ENCODE measurements around the gene TNS3. TPM values are rescaled to one million over a fixed set of nuclear protein-coding genes. Genes with fewer than 3 reads are reported as not detected.

TNS3 gene
- total RNA-seq, 1 experiment from 2014 or later: 9.5 TPM

DNA sequence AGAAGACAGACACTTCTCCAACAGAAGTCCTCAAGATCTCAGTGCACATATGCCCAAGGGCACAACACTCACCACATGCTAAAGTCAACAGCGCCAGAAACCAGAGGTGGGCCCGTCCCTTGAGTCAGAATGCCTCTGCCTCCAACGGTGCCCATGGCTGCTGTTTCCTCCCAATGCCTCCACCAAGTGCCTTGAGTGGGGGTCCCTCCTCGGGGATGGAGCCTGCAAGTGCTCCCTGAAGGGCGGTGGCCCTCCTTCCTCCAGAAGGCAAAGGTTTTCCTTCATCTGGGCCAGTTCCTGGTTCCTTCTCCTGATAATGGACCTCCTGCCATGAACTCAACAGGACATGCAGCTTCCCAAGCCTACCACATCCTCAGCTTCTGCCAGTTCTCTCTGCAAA, 58.5 kb downstream of the TNS3 start:
- no peak overlapping the region for H4K8ac ChIP-seq (replicated peaks; ENCODE audit: insufficient read length, low read depth, low read length)
- TF ChIP-seq, protein P1, sequence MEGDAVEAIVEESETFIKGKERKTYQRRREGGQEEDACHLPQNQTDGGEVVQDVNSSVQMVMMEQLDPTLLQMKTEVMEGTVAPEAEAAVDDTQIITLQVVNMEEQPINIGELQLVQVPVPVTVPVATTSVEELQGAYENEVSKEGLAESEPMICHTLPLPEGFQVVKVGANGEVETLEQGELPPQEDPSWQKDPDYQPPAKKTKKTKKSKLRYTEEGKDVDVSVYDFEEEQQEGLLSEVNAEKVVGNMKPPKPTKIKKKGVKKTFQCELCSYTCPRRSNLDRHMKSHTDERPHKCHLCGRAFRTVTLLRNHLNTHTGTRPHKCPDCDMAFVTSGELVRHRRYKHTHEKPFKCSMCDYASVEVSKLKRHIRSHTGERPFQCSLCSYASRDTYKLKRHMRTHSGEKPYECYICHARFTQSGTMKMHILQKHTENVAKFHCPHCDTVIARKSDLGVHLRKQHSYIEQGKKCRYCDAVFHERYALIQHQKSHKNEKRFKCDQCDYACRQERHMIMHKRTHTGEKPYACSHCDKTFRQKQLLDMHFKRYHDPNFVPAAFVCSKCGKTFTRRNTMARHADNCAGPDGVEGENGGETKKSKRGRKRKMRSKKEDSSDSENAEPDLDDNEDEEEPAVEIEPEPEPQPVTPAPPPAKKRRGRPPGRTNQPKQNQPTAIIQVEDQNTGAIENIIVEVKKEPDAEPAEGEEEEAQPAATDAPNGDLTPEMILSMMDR (conservative IDR thresholded peaks at IDR 0.05): no peak
- H3K27ac ChIP-seq (ENCODE audit: insufficient read length, low read depth, low read length): no peak overlapping the region
- H3K27me3 Mint-ChIP-seq (ENCODE audit: low read depth): peaks cover 2% of the 10 kb centered on the region
- H2BK5ac ChIP-seq (ENCODE audit: insufficient read length, low read length): no peak overlapping the region
- no peaks in the 10 kb centered on the region for H4K20me1 ChIP-seq (ENCODE audit: control insufficient read depth, insufficient read depth, insufficient read length)
- no peak overlapping the region for H2BK15ac ChIP-seq (ENCODE audit: low read depth, low read length)
- DNase-seq: no peak
- no peak overlapping the region for H3K9ac ChIP-seq (ENCODE audit: extremely low read depth, insufficient read length, low read length)
- no peak overlapping the region for H3K18ac ChIP-seq (ENCODE audit: insufficient read length, low read depth, low read length)
- no peak overlapping the region for H3K23ac ChIP-seq (ENCODE audit: insufficient read length, low read depth, low read length)
- no CpG with 5 or more reads among the region's 5 CpGs for WGBS (ENCODE audit: extremely low coverage, insufficient read length, low lambda C conversion rate)
- no peak overlapping the region; a peak in 1 of 7 replicates for H3K27ac Mint-ChIP-seq
- no peak overlapping the region for H2AK5ac ChIP-seq (ENCODE audit: insufficient read length, low read length)
- H3K79me2 ChIP-seq (ENCODE audit: insufficient read depth, low read length): no peaks in the 10 kb centered on the region
- H2BK120ac ChIP-seq (ENCODE audit: low read depth, low read length, poor library complexity, severe bottlenecking): no peak overlapping the region
- no peak overlapping the region for H4K91ac ChIP-seq (ENCODE audit: insufficient read length, low read depth, low read length)
- H3K9me3 ChIP-seq (ENCODE audit: control insufficient read depth, low read depth, low read length): no peaks in the 10 kb centered on the region
- H4K5ac ChIP-seq (ENCODE audit: insufficient read length, low read depth, low read length): no peak overlapping the region
- H2BK12ac ChIP-seq (ENCODE audit: insufficient read length, low read depth, low read length): no peak overlapping the region
- no peak overlapping the region; the same call in 1 of the 2 replicates for H3K14ac ChIP-seq (ENCODE audit: insufficient read depth, low read length)
- H3K4me3 Mint-ChIP-seq: no peak overlapping the region
- H3K4me1 ChIP-seq (ENCODE audit: insufficient read depth, low read length): peaks cover 6% of the 10 kb centered on the region; the same call in 1 of the 2 replicates
- no peak overlapping the region for H2AFZ ChIP-seq (ENCODE audit: low read length)
- H3K4me1 Mint-ChIP-seq: peaks cover 19 to 24% of the 10 kb centered on the region in 2 experiments
- H3K36me3 Mint-ChIP-seq (ENCODE audit: insufficient read depth in 1 of 3, low read depth in 3 of 3): peaks cover 5 to 22% (median 15%) of the 10 kb centered on the region in 3 experiments; a peak in 6 of 7 replicates
- H3K56ac ChIP-seq (ENCODE audit: insufficient read length, low read depth, low read length): no peak overlapping the region
- no peak overlapping the region for H3K4me2 ChIP-seq (ENCODE audit: insufficient read depth, insufficient read length, low read length)
- no peaks in the 10 kb centered on the region for H3K79me1 ChIP-seq (ENCODE audit: insufficient read depth, low read depth, low read length, poor library complexity, severe bottlenecking)
- no peak overlapping the region for H2BK20ac ChIP-seq (ENCODE audit: low read depth, low read length, poor library complexity, severe bottlenecking)
- H3T11ph ChIP-seq (ENCODE audit: low read length): no peak overlapping the region
- no peaks in the 10 kb centered on the region for H3K23me2 ChIP-seq (ENCODE audit: insufficient read length, low read depth, low read length, poor library complexity, severe bottlenecking)
- no peak overlapping the region for H3K4ac ChIP-seq (ENCODE audit: low read depth, low read length)
- no peaks in the 10 kb centered on the region for H3K27me3 ChIP-seq (ENCODE audit: insufficient read depth, low read length)
- H3K9me3 Mint-ChIP-seq: no peaks in the 10 kb centered on the region
